Right renal cortex interstitium (tissue), 3 donors: ENCODE data around the gene CRY1. TPM values are rescaled to one million over a fixed set of nuclear protein-coding genes. Genes with fewer than 3 reads are reported as not detected.
A peak's percentile ranks its signal among the peaks of the same experiment; 100 is the strongest.
"Not testable (repeated sequence)": the region's sequence is repeated elsewhere in the genome, so short reads cannot be mapped to it uniquely, and the experiment has no call there.

Source experiments
- DNase-seq, 3 donors: peaks; one replicate each; pipeline ENCODE4 v3.0.0-alpha.2; 2013; ENCODE audit warnings: low read depth in 3 of 3, low spot score in 2 of 3
- polyA plus RNA-seq, 3 donors: library from polyadenylated mRNA; unstranded; fragments of 120-200 nt; gene quantifications; one replicate each; pipeline ENCODE4 v1.2.1, GENCODE V29; 2013; ENCODE audit not compliant: insufficient read length in 3 of 3

The CRY1 gene
- polyA plus RNA-seq, 3 donors = 28.5 to 32.2 (median 30.8) TPM

DNA sequence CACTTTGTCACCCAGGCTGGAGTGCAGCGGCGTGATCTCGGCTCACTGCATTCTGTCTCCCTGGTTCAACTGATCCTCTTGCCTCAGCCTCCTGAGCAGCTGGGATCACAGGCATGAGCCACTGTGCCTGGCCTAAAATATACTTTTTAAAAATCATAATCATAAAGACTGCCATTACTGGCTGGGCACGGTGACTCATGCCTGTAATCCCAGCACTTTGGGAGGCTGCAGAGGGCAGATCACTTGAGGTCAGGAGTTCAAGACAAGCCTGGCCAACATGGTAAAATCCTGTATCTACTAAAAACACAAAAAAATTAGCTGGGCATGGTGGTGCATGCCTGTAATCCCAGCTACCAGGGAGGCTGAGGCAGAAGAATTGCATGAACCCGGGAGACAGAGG lies 20.1 kb downstream of the CRY1 start:
- not testable (repeated sequence) for DNase-seq

DNA sequence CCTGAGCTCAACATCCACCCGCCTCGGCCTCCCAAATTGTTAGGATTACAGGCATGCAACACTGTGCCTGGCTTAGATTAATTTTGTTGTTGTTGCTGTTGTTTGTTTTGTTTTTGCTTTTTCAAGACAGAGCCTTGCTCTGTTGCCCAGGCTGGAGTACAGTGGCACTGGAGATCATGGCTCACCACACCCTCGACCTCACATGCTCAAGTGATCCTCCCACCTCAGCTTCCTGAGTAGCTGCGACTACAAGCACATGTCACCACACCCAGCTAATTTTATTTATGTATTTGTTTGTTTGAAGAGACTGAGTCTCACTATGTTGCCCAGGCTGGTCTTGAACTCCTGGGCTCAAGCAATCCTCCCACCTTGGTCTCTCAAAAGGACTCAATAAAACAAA lies 26.7 kb downstream of the CRY1 start:
- no peak for DNase-seq

DNA sequence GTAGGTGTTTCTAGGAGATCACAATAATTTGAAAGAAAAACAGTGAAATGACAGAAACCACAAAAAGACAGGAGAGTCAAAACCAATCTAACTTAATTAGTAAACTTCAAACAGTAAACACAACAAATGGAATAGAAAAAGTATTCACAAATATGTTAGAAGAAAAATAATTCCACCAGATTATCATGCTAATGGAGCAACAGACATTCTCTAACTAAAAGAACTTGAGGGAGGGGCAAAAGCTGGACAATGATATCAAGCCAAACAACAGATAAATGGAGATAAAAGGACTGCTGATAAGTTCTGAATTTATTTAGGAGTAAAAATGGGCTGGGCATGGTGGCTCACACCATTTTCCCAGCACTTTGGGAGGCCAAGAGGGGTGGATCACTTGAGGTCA lies 28.7 kb downstream of the CRY1 start:
- no peak for DNase-seq

DNA sequence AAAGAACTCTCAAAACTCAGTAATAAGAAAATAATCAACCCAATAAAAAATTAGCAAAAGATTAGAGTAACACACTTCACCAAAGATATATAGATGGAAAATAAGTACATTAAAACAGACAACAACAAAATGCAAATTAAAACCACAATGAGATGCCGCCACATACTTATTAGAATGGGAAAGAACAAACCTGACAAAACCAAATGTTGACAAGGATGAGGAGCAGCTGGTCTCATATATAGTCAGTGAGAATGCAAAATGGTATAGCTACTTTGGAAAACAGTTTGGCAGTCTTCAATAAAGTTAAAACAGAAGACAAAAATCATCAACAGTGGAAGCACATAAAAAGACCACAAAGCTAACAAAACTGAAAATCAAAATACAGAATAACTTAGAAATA lies 29.1 kb downstream of the CRY1 start:
- no peak for DNase-seq

DNA sequence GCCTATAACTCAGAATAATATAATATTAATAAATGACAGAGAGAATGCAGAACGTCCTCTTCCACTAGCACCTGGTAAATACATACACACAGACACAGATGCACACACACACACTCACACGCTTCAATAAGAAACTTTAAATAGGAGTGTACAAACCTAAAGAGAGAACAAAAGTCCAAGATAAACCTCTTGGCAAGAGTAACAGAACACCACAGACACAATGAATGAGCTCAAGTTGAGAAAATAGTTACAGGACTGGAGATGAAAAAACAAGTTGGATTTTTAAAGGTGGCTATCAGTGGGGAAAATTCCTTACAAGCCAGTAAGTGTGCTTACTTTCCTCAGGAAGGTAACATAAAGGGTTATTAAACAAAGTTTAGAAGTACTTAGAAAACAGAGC lies 35.2 kb downstream of the CRY1 start:
- DNase-seq = no peak

DNA sequence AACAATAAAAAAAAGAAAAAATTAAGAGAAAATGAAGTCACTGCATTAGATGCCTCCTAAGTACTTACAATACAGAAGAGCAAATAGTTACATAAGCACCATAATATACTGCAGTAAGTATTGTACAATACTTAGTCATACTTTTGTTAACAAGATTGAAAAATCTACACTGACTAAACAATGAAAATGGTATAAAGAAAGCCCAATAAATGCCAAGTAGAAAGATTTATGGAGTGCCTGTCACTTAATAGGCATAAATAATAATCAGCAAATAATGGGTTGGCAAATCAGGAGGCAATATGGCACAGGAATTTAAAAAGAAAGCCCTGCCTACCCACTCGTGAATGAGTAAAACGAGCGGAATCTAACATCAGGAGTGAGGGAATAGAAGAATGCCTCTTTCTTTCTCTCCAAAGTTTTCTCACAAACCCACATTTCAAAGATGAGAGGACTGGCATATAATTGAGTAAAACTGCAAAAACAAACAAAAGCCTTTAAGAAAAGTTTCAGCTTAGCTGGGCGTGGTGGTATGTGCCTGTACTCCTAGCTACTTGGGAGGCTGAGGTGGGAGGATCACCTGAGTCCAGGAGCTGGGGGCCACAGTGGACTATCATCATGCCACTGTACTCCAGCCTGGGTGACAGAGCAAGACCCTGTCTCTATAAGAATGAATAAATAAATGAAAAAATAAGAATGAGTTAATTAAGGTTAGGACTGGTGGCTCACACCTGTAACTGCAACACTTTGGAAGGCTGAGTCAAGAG lies 36.1 kb downstream of the CRY1 start:
- DNase-seq = no peak

DNA sequence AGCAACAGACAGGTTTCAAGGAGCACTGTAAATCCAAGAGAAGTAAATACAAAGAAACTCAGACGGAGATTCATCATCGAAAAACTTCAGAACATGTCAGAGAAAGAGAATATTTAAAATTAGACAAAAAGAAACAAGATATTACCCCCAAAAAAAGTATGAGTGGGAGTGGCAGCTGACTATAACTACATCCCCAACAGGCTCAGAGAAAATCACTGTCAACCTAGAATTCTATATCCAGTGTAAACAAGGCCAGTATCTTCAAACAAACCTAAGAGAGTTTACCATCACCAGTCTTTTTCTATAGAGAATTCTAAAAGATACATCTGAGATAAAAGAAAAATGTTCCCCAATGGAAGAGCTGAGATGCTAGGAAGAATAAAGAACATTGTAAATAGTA lies 39.6 kb downstream of the CRY1 start:
- DNase-seq = no peak

DNA sequence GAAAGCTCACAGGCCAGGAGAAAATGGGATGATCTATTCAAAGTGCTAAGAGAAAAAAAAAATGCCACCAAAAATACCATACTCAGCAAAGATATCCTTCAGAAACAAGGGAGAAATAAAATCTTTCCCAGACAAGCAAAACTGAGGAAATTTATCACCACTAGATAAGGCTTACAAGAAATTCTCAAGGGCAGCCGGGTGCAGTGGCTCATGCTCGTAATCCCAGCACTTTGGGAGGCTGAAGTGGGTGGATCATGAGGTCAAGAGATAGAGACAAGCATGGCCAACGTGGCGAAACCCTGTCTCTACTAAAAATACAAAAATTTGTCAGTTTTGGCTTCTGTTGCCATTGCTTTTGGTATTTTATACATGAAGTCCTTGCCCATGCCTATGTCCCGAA lies 48.2 kb downstream of the CRY1 start:
- DNase-seq = no peak

DNA sequence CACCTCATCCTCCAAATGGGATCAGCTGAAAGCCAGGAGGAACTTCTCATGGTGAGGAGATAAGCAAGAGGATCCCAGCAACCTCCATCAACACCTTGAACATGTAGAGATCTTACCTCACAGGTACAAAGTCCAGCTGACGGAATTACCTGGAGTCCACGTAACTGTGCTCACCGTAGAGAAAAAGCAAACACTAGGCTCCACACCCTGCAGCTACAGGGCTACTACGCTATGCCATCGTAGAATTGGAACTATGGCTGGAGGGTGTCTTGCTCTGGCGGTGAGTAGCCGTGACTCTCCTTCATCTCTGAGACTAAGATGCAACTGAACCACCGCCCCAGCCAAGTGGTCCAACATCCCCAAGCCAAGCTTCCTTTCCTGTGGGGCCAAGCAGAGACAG lies 50.5 kb downstream of the CRY1 start:
- no peak for DNase-seq

DNA sequence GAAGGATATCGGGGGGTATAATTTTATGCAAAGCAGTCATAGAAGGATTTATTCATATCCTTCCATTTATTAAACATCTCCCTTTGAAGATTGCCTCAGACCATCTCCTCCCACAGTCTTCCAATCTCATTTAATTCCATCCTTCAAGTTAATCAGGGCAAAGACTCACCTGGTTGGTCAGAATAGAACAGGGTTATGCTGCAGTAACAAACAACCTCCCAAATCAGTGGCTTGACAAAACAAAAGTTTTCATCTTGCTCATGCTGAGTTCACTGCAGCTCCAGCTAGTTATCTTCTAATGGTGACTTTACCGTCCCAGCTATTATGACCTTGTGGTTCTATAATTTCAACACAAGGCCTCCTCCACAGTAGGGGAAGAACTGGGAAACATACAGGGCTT lies 57.6 kb downstream of the CRY1 start:
- no peak for DNase-seq

DNA sequence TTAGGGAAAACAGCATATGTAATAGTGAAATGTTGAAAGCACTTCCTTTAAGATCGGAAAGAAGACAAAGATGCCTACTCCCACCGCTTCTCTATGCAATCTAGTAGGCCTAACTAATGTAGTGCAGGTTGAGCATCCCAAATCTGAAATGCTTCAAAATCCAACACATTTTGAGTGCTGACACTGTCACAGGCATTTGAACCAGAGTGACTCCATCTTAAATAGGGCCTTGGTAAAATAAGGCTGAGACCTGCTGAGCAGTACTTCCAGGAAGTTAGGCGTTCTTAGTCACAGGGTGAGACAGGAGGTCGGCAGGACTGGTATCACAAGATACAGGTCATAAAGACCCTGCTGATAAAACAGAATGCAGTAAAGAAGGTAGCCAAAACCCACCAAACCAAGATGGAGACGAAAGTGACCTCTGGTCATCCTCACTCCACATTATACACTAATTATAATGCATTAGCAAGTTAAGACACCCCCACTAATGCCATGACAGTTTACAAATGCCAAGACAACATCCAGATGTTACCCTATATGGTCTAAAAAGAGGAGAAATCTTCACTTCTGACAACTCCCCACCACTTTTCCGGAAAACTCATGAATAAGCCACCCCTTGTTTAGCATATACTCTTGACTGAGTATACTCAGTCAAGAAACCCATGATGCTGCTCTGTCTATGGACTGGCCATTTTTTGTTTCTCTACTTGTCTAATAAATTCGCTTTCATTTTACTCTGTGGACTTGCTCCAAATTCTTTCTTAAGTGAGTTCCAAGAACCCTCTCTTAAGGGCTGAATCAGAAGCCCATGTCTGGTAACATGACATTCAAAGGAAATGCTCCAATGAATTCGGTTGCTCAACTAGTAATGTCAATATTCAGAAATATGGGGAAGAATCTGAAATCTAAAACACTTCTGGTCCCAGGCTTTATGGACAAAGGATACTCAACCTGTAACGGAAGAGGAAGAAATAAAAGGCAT lies 59.3 kb downstream of the CRY1 start:
- no peak for DNase-seq

DNA sequence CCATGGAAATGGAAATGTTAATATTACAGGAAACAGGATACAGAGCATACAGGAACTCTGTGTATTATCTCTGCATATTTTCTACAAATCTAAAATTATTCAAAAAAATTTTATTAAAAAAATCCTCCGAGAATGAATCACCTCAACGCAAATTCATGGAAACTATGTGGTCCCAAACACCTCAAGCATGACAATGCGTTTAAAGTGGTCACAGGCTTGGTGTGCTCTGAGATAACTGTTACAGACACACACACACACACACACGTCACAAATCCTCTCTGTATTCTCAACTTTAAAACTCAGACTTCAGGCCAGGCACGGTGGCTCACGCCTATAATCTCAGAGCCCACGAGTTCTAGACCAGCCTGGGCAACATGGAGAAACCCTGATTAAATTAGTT lies 61.1 kb downstream of the CRY1 start:
- DNase-seq = no peak

DNA sequence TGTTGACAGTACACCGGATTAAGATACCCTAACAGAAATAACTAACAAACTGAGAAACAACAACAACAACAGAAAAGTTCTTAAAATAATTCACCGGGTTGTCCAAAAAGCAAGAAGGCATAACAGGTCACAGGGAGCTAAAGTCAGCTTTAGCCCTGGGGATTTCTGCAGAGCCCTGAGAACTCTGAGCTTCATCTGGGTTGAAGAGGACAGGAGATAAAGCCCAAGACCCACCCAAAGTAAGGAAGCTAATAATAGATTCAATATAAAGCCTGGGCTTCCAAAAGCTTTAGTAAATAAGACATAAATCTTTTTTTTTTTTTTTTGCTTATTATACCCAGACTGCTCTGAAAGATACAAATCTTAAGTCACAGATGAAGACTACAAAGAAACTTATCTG lies 62.3 kb downstream of the CRY1 start:
- DNase-seq = no peak

DNA sequence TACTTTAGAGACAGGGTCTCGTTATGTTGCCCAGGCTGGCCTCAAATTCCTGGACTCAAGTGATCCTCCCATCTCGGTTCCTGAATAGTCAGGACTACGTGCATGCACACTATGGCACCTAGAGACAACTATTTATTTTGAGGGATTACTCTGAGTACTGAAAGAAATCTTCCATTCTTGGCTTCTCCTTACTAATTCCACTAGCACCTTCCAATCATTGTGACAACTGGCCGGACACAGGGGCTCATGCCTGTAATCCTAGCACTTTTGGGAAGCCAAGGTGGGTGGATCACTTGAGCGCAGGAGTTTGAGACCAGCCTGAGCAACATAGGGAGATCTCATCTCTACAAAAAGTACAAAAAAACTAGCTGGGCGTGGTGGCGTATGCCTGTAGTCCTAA lies 64.3 kb downstream of the CRY1 start:
- DNase-seq = no peak

DNA sequence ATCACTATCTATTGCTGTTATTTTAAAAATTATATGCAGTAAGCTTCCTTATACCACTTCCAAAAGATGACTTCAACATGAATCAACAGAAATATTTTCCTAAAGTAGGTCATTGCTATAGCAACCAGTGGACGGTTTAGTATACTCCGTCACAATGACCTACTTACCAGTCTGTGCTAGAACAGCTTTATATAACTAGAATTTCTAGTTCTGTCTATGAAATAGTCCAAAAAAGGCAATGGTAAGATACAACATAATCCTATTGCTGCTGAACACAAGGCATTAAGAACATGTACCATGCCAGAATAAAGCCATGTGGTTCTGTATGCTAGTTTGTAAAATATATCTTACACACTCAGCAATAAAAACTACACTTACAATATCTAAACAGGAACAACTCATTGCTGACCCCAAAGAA lies 65.7 kb downstream of the CRY1 start:
- DNase-seq = peak; percentile 38 to 58 (median 55)

DNA sequence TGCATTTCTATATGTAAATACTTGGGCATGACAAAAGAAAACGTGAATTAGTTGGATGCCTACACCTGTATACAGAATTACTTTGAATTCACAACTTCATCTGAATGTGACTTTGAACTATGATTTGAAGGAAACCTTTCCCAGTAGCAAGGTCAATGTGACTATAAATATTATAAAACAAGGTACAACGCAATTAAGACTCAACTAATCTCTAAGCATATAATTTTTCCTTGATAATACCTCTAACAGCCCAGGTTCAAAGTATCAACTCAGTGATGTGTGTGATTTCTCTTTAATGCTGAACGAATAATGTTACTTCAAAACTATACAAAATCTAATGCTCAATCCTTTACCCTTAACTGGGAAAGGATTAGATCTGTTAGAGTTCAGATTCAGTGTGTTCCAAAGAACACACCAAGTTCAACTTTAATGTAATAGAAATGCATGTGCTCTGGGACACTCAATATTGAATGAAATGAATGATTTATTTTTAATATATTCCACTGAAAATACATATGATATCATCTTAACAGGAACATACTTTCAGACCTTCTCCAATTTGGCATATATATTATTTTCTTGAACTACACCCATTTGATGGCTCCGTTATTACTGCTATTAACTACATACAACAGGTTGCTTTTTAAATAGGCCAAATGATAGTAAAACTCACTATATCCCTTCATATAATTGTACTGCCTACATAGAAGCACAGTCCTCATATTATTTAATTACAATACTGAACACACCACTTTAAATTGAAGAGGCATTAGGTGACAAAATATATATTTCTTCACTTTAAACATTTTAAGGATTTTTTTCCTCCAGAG lies 66.3 kb downstream of the CRY1 start:
- DNase-seq = peak in 1 of 3 donors; percentile 2

DNA sequence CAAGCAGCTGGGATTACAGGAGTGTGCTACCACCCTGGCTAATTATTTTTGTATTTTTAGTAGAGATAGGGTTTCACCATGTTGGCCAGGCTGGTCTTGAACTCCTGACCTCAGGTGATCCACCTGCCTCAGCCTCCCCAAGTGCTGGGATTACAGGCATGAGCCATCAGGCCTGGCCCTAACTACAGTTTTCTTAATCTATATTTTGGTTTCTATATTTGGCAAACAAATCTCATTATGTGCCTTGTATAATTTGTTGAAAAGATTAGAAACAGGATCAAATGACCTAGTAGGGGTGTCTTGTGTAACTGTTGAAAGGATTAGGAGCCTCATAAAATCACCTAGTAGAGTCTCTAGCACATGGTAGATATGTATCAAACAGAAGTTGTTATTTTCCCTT lies 67.0 kb downstream of the CRY1 start:
- not testable (repeated sequence) for DNase-seq

DNA sequence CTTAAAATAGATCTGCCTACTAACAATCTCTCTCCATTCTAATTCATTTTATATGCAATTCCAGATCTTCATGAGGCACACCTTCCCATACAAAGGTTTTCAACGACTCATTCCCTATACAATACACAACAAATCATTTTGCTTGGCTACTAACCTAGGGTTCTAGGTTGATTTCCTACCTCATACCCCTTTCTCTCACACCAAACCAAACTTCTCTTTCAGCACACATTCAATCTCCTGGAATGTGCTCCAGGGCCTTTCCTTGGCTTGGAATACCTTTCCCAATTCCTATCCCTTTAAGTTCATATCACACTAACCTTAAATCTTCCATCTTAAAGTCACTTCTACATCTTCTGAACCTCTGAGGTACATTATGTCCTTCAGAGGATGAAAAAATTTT lies 67.7 kb downstream of the CRY1 start:
- no peak for DNase-seq

DNA sequence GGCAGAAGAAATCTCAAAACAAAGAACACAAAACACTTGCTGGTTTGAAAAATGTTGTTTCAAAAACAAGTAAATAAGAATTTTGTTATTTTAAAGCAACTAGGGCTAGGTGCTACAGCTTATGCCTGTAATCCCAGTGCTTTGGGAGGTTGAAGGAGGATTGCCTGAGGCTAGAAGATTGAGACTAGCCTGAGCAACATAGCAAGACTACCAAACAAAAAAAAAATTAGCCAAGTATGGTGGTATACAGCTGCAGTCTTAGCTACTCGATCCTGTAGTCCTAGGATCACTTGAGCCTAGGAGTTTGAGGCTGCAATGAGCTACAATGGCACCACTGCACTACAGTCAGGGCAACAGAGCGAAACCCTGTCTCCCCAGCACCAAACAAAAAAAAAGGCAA lies 73.8 kb downstream of the CRY1 start:
- DNase-seq = no peak

DNA sequence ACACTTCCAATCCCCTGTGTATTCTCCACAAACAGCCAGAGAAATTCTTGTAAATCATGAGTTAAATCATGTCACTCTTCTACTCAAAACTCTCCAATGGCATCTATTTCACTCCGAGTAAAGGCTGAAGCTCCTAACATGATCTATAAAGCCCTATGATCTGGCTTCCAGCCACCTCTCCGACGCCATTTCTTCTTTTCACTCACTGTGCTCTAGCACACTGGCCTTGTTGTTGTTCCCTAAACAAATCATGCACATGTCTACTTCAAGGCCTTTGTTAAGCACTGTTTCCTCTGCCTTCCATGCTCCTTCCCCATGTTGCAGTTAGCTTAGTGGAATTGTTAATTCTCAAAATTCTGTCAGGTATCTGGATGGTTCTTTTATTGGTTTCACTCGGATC lies 76.3 kb downstream of the CRY1 start:
- DNase-seq = no peak

DNA sequence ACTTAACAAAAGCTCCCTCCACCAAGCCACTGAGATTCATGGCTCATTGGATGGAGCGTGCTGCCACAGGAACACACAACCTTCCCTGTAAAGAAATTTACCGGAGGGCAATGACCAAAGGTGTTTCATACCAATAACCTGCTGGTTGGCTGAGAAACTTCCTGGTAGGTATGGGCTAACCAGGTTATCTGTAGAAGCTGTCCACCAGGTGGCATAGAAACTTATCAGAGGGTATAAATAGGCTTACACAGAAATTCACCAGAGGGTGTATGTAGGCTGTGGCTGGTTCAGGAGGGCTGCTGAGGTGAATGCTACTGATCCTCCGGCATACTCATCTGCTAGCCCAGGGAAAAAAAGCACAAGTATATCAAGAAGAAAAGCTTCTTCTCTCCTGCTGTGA lies 79.3 kb downstream of the CRY1 start:
- DNase-seq = no peak
